ENCODE results near the gene PLP2. TPM values are rescaled to one million over a fixed set of nuclear protein-coding genes. Genes with fewer than 3 reads are reported as not detected.

The PLP2 gene
- total RNA-seq, 3 donors from 2014 or later (not counting 1 experiment from before 2014, with no cell fraction given): 29.3 to 69.7 (median 34.8) TPM

- DNase-seq: no peak
- Histone ChIP-seq H3K4me3 (ENCODE audit: low read length) (no peak overlapping the region), H3K36me3 (ENCODE audit: control insufficient read depth, insufficient read depth, low read length) (no peaks in the 10 kb centered on the region), H3K27me3 (ENCODE audit: control insufficient read depth, insufficient read depth, low read length) (no peaks in the 10 kb centered on the region), H3K27ac (ENCODE audit: low read length) (no peak overlapping the region), H3K9me3 (ENCODE audit: control insufficient read depth, insufficient read depth, low read length) (no peaks in the 10 kb centered on the region), H3K4me1 (ENCODE audit: control insufficient read depth, insufficient read depth, low read length) (peaks cover 12% of the 10 kb centered on the region)
- no peak for TF ChIP-seq CTCF (IDR thresholded peaks at IDR 0.05)
- no peak overlapping the region for H3K27ac Mint-ChIP-seq
- peaks cover 0 to 17% of the 10 kb centered on the region in 2 donors for H3K4me1 Mint-ChIP-seq
- ATAC-seq: no peak
- no peaks in the 10 kb centered on the region for H3K27me3 Mint-ChIP-seq (ENCODE audit: low read depth in 2 of 2)
- no peak overlapping the region for H3K4me3 Mint-ChIP-seq
- H3K9me3 Mint-ChIP-seq: no peaks in the 10 kb centered on the region
- WGBS (ENCODE audit: insufficient coverage): 83% methylated on average over 2 of the region's 2 CpGs
- intact Hi-C loops (cut with micrococcal nuclease): no loop called here
- no peaks in the 10 kb centered on the region for H3K36me3 Mint-ChIP-seq
Observed at GRCh38 chrX:49193542-49193964, 21.9 kb downstream of the PLP2 start.

- WGBS (ENCODE audit: insufficient coverage): 91% methylated on average over 12 of the region's 13 CpGs
Observed at GRCh38 chrX:49197543-49198087, 25.9 kb downstream of the PLP2 start.

GRCh38 chrX:49198540-49199314, 27.0 kb downstream of the PLP2 start:
- Mint-ChIP-seq H3K9me3 (no peaks in the 10 kb centered on the region), H3K27ac (no peak overlapping the region), H3K27me3 (ENCODE audit: low read depth in 2 of 2) (no peaks in the 10 kb centered on the region), H3K36me3 (no peaks in the 10 kb centered on the region), H3K4me3 (no peak overlapping the region), H3K4me1 (peaks cover 0 to 19% of the 10 kb centered on the region in 2 donors)
- Histone ChIP-seq H3K4me1 (ENCODE audit: control insufficient read depth, insufficient read depth, low read length) (peaks cover 18% of the 10 kb centered on the region), H3K27me3 (ENCODE audit: control insufficient read depth, insufficient read depth, low read length) (no peaks in the 10 kb centered on the region), H3K27ac (ENCODE audit: low read length) (no peak overlapping the region), H3K4me3 (ENCODE audit: low read length) (no peak overlapping the region), H3K9me3 (ENCODE audit: control insufficient read depth, insufficient read depth, low read length) (no peaks in the 10 kb centered on the region), H3K36me3 (ENCODE audit: control insufficient read depth, insufficient read depth, low read length) (no peaks in the 10 kb centered on the region)
- WGBS (ENCODE audit: insufficient coverage): 48% methylated on average over 9 of the region's 12 CpGs
- DNase-seq: no peak
- intact Hi-C loops (cut with micrococcal nuclease): no loop called here
- no peak for ATAC-seq
- no peak for TF ChIP-seq CTCF (IDR thresholded peaks at IDR 0.05)

More at GRCh38 chrX:49197543-49198087, 25.9 kb downstream of the PLP2 start:
- H3K27me3 Mint-ChIP-seq (ENCODE audit: low read depth in 2 of 2): no peaks in the 10 kb centered on the region
- Histone ChIP-seq H3K27me3 (ENCODE audit: control insufficient read depth, insufficient read depth, low read length) (no peaks in the 10 kb centered on the region), H3K9me3 (ENCODE audit: control insufficient read depth, insufficient read depth, low read length) (no peaks in the 10 kb centered on the region), H3K4me3 (ENCODE audit: low read length) (no peak overlapping the region), H3K36me3 (ENCODE audit: control insufficient read depth, insufficient read depth, low read length) (no peaks in the 10 kb centered on the region), H3K27ac (ENCODE audit: low read length) (no peak overlapping the region), H3K4me1 (ENCODE audit: control insufficient read depth, insufficient read depth, low read length) (peaks cover 18% of the 10 kb centered on the region)
- no peaks in the 10 kb centered on the region for H3K9me3 Mint-ChIP-seq
- H3K4me1 Mint-ChIP-seq: peaks cover 0 to 19% of the 10 kb centered on the region in 2 donors
- H3K27ac Mint-ChIP-seq: no peak overlapping the region
- H3K36me3 Mint-ChIP-seq: no peaks in the 10 kb centered on the region
- ATAC-seq (no peak), DNase-seq (no peak)
- intact Hi-C loops (cut with micrococcal nuclease): no loop called here
- TF ChIP-seq CTCF (IDR thresholded peaks at IDR 0.05): no peak
- H3K4me3 Mint-ChIP-seq: no peak overlapping the region

All from natural killer cell (primary cell).